C1 segment of cervical spinal cord (tissue), 14 donors: Measurements from ENCODE around the gene PAX2.

Experiments used
- DNase-seq, 14 donors: peaks; one replicate each; lab custom pipeline; 2025; lab: John Stamatoyannopoulos, UW

Gene PAX2

DNA sequence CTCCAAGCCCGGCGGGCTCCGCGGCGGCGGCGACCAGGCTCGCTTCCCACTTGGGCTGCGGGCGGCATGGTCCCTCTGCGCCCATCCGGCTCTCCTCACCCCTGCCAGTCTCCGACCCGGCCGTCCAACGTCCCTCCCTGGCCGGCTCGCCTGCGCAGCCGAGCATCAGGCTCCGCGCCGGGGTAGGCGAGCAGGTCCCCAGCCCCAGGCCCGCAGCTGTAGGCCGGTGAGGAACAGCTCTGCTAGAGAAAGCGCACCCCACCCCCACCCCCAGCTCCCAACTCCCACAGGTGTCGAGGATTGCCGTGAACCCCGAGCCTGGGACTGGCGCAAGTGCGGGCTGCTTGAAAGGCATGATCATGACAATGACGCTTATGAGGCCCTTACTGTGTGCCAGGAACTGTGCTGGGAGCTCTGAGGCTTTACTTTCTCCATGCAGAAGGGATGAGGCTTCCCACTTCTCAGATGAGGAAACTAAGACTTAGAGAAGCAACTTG is 20.8 kb upstream of the PAX2 start:
- no peak for DNase-seq

DNA sequence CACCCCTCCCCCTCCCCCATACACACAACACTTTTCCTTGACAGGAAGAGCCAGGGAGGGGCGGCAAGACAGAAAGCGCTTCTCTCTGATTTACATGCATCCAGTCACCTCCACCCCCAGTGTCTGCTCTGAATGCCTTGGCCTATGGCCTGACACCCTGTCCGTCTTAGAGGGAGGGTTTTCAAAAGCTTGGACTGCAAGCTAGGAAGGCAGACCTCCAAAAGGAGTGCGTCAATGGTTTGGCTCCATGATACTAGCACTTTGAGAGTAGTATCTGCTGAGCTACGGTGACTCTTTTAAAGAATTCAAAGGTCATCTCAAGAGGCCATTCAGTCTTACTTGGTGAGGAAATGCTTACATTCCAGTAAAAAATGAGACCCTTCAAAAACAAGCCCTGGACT is 20.3 kb upstream of the PAX2 start:
- no peak for DNase-seq

DNA sequence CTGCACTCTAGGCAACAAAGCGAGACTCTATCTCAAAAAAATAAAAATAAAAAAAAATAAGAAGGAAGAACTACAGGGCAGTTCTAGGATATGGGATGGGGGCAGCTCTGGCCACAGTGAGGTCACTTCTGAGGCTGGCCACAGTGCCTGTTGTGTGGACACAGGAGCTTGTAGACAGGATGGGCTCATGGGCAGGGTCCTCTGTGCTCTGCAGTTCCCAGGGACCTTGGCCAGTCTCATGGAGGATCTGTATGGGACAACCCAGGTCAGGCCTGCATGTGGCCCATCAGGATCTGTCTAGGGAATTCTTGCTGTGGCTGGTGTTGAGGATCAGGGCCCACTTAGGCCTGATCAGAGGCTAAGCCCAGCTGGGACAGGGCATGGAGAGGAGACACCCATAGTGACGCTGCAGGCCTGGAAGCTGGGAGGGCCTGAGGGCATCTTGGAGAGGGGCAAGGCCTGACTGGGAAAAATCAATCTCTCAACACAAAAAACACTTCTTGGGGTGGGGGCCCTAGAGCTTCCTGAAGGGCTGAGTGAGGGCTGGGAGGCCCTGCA is 19.4 kb upstream of the PAX2 start:
- no peak for DNase-seq

DNA sequence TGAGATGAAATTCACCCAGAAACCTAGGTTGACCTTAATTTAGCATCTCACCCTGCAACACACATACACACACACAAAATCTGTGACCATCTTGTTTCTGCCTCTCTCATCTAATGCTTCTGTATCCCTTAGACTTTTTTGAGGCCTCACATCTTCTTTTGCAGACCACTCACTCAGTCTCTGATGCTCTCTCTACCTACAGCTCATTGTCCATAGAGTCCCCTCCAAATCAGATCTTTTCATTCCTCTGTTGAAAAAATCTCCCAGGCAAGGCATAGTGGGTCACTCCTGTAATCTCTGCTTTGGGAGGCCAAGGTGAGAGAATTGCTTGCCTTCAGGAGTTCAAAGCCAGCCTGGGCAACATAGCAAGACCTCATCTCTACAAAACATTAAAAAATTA is 17.6 kb upstream of the PAX2 start:
- DNase-seq, result no peak

DNA sequence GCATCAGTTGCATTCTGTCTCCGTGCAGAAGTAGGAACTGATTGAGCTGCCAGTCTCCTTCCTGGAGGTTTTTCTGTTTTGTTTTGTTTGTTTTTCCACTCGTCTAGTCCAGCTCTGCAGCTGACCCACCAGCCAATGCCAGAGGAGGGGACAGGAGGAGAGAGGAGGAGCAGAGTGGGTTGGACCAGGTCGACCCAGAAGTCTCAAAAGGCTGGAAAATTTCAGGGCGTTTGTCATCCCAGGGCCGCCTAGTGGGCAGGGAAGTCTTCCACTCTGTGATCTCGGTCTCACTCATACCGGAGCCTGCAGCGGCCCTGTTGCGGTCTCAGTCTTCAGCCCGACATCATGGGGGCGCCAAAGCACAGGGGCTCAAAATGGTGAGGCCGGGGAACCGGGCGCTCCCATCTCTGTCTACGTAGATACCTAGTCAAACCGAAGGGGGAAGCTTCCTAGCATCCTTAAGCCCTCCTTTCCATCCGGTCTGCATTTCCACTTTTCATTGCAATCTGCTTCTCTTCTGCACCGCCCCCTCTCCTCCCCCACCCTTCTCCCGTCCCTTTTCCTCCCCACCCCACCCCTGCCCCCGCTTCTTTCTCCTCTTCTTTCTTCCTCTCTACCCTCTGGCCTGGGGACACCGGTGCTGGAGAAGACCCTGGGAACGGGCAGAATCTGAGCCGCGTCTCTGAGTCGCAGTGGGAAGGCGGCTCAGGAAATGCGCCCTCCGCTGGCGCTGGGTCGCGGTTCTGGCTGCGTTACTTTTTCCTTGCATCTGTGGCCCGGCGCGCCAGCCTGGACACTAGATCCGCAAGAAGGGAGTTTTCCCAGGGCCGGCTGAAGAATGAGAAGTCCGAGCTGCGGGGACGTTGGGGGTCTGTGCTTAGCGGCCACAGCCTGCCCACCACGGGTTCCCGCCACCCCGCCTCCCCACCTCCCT is 16.2 kb upstream of the PAX2 start:
- no peak for DNase-seq

DNA sequence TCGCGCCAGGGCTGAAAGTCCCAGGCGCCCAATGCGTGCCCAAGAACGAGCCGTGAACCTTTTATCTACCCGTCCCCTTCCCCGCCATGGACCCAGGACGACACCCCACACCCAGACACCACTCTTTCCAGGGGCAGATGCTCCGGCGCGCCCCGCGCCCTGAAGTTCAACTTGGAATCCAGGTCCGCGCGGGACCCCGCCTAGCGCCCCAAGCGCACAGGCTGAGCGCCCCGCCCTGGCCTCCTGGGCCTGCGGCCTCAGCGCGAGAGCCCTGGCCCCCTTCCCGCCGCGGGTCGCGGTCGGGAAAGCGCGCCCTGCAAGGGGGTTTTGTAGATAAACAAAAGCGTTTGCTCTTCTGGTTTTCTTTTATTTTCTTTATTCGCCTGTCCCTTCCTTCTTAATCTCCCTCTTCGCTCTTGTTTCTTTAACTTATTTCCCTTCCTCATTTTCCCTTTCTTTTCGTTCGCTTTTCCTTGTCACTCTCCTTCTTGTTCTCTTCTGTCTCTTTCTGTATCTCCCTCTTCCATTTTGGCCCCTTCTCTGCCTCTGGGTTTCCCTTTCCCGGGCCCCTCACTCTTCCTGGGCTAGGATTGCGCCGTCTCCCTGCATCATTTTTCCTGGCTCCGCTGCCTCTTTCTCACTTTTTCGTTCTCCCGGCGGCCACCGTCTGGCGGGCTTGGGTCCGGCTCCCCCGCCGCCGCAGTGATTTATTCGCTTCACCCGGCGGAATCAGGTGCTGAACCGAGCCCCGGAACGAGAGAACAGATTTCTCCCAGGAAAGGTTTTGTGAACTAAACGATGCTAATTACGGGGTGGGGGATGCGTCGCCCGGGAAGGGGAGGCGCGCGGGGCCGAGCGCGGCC is 15.3 kb upstream of the PAX2 start:
- no peak for DNase-seq

DNA sequence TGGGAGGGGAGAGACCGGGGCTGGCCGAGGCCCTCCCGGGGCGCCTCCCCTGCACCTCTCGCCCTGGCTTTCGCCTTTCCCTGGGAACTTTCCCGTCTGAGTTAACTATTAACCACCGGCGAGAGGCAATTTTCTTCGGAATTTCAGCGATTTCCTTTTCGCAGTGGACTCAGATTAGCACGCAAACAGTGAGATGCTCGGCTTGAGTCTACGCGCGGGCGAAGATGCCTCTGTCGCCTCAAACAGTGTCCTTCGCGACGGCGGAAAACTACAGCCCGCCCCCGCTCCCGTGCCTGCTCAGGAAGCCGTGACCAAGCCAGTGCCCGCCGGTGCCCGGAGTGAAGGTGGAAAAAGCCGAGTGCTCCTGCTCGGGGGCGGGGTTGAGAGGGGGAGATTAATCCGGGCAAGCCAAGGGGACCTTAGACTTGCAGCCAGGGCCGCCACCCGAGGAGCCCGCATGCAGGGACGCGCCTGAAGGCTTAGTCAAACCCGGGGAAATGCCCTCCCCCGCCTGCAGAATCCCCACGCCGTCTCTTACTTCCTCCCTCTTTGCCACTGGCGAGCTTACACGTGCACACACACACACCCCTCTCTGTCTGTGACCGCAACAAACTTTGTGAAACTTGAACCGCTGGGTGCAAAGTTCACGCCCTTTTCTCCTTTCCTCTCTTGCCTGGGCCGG is 14.5 kb upstream of the PAX2 start:
- no peak for DNase-seq

DNA sequence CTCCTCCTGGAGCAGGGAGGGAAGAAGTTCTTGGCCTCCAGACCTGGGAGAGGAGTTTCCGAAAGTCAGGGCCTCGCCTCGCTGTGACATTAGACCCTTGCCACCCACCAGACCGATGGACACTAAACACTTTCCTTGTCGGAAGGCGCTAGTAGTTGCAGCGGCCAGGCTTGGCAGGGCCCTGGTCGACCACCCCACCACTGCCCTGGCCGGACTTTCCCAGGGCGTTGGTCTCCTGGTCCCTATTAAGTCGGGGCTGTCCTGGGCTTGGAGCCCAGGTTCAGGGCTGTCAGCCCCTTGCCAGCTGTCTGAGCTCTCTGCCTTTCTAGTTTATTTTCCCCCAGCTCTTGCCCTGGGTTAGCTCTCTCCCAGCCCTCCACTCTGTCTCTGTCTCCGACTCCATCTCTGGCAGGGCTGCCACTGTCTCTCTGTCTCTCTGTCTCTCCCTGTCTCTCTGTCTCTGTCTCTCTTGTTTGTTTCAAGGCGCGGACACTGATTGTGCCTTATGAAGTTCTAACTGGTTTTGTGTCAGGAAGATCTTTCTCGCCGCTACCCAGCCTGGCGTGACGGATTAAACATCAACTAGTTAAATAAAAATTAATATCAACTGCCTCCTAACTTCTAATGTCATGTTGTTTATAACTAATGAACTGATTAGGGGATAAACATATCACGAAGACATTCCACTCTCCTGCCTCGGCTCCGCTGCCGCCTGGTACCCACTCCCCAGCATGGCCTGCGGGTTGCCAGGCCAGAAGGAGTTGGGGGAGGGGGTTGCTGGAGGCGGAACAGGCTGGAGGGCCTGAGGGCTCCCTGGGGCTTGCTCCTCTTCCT is 13.8 kb upstream of the PAX2 start:
- DNase-seq, result no peak

DNA sequence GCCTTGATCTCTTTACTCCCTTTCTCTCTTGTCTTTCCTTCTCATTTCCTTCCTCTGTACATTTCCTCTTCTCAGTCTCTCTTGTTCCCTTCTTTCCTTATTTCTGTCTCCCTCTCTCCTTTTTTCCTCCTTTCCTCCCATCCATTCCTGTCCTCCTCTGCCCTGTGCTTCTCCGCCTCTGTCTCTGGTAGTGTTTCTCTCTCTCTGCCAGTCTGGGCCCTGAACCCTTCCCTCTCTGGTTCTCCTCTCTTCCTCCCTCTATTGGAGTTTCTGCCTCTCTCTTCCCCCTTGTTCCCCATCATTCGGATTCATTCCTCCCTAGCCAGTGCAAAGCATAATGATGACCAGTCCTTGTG is 13.2 kb upstream of the PAX2 start:
- no peak for DNase-seq

DNA sequence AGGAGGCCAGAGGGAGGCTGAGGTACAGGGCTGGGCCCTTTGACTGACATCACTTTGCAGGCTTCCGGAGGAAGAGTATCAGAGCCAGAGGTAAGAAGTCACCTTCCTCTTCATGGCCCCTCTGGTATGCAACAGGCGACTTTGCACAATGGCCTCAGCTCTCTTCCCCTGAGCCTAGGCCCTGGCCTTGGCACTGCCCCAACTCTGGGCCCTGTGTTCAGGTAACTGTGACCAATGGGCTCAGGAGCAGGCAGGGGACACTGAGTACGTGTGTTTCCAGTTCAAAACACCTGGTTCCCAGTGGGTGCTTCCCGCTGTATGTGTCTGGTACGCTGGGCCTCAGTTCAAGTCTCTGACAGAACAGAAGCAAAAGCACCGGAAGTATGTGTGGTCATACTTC is 12.1 kb upstream of the PAX2 start:
- DNase-seq, result no peak

DNA sequence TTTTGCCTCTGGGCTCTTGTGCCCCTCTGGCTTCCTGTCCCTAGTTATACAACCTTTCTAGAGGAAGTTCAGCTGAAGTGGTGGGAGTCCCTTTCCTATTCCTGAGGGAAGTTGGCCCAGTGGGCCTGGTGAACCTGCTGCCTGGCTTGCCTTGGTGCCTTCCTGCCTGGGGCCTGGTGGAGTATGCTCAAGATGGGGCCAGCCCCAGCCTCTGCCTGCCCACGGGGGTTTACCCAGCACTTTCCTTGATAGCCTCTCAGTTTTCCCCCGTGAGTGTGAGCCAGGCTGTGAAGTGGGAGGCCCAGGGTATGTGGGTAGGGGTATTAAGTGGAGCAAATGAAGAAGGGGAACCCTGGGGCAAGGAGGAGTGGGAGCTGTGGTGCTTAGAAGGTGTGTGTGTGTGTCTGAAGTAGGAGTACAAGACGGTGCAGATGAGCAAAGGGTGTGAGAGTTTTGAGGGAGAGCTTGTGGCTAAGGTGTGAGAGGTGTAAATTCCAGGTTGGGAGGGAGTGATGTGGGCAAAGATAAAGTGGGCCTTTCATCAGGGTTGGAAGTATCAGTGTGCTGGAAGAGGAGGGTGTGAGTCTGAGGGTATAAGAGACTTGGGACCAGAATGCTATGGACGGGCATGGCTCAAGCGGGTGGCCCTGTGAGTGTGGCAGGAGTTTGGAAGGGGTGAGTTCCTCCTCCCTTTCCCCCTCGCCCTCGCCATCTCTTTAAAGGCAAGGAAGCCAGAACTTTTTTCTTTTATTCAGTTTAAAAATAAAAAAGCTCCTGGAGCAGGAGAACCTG is 10.9 kb upstream of the PAX2 start:
- no peak for DNase-seq

DNA sequence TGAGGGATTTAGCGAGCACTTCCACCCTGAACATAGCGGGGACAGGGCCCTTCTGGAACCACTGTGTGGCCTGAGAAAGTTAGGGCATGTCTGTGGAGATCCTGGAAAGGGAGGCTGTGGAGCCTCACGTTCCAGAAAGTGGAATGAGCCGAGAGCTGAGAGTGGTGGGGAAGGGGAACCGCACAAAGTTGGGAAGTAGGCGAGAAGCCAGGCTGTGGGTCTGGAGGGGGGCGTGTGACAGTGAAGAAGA is 10.4 kb upstream of the PAX2 start:
- DNase-seq, result no peak

DNA sequence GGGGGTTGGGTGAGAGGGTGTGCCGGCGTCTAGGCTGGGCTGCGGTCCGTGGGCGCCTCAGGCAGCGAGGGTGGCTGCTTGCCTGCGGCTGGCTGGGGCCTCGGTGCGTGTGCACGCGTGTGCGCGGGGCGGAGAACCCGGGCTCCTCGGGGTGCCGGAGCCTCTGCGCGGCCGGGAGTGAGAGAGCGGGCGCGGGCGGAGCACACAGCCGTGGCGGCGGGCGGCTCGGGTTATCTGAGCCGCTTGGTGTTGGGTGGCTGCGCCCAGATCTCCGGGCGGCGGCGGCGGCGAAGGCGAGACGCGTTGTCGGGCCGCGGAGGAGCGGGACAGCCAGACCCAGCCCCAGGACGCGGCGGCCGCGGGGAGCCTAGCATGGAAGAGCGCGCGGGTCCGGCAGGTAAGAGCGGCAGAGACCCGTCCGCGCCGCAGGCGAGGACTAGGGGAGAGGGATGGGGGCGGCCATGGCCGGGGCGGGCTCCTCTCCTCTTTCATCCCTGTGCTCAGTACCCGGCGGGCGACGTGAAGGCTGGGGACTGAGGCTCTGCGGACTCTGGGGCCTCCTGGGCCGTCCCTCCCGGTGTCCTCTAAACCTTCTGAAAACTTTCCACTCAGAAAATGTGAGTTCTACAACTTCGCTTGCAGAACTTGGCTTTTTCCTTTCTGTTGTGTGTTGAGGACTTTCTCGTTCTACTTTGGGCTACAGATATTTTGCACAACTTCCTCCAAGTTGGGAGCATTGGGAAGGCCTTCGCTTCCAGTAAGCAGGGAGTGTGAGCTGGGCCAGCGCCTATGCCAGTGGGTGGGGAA is 9.8 kb upstream of the PAX2 start:
- DNase-seq, result no peak

DNA sequence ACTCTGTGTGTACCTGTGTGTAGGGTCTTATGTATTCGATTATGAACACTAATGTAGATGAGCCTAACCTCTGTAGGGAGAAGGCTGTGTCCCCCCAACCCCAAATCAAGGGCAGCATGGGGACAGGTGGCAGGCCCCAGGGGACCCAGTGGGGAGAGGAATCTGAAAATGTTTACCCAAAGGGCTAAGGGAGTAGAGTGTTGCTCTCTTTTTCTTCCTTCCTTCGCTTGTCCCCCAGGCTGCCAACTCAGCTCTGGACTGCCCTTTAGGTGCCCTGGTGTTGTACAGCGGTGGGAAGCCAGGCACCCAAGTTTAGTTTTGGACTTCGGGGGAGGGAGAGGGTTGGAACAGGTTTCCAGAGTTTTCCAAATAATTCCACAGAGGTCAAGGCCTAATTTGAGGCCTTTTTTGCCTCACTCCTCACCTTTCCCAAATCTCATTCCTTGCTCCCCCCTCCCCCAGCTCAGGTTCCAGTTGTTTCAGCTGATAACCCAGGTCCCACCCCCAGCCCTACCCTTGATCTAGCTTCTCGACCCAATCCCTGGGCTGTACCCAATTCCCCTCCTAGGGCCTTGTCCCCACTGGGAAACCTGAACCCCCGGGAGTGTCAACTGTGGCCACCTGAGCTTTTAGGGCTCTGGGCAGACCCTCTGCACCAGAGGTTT is 9.1 kb upstream of the PAX2 start:
- DNase-seq, result no peak

DNA sequence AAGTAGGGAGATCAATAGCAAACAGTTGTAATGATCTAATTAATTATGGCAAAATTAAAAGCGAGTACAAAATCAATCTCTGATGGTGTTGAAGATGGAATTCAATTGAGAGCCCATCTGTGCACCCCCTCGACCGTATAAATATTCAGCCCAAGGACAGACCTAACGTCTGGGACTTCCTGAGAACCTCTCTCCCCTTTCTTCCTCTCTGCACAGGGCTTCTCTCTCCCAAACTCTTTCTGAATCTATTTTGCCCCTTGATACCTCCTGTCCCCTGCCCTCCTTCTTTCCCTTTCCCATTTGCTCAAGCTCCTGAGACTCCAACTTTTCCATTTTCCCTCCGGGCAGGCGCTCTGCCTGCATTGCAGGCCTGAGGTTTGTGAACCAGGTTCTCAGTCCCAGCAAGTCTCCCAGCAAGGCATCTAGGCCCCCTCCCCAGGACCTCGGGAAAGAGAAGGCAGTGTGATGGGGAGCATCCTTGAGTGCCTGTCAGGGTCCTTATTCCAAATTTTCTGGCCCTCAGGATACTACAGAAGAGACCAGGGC is 8.5 kb upstream of the PAX2 start:
- no peak for DNase-seq

DNA sequence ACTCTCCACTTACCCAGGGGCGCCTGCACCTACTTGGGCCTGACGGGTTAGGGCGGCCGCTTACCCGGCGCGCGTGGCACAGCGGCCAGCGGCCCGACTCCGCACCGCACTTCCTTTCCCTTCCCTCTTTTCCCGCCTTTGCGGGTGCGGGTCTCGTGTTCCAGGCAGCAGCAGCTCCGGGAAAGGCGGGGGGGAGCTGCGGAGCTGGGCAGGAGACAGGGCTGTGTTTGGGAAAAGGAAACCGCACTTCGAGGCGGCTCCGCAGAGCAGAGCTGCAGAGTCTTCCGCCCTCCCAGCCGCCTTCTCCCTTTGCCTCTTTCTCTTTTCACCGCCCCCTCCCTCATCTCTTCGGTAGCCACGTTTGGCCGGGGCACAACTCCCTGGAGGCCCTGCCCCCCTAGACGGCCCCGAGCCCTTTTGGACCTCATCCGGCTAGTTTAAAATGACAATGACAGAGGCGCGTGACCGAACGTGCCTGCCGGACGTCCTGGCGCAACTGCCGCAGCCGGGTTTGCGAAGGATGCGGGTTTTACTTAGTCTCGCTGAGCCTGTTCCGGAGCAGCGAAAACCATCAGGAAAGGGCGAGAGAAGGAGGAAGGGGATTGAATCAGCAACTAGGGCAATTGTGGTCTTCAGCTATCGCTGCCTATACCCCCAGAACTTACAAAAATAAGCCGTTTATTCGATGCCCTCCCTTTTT is 7.9 kb upstream of the PAX2 start:
- DNase-seq, result no peak

DNA sequence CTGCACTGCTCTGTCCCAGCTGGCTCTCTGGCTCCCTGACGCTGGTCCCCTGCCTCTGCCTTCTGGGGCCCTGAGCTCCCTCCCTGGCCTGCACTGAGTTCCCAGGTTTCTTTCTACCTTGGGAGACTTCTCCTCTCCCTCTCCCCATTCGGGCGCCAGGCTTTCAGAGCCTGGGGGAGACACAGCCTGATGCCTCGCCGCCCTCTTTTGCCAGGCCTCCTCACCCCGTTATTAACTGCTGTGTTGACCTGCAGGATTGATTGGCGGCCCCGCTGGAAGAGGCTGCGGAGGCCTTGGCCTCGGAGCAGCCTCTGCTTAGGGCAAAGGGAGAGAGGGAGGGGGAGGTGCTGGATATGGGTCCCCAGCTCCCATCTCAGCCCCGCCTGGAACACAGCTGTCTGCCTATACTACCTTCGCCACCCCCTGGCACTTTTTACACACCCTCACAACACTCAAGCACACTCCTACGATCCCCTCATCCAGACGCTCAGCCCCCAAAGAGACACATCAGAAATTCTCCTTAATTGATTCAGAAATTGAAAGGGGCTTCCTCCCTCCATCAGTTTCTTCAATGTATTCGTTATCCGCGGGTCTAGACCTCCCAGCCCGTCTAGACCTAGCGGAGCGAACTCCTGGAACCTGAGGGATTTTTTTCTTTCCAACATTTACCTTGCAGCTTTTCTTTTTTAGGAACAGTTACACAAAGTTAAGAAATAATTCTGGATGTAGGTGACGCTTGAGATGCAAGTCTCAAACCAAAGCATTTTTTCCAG is 7.1 kb upstream of the PAX2 start:
- DNase-seq, result no peak
